ENCODE measurements around the gene GPATCH1.
"Not testable (repeated sequence)": the region's sequence is repeated elsewhere in the genome, so short reads cannot be mapped to it uniquely, and the experiment has no call there.

GPATCH1 gene

GRCh38 chr19:33139165-33139564, 58.2 kb downstream of the GPATCH1 start:
- TF ChIP-seq CTCF (IDR thresholded peaks at IDR 0.05; ENCODE audit: borderline replicate concordance, control extremely low read depth, extremely low read depth, insufficient read depth, missing control alignments) = no peak
- no peak for DNase-seq (ENCODE audit: low spot score)
- in situ Hi-C loops (cut with MboI; ENCODE audit: low sequenced_read_pairs, unreplicated experiment) = no loop called here

- in situ Hi-C loops (cut with MboI; ENCODE audit: low sequenced_read_pairs, unreplicated experiment) = no loop called here
- peak; percentile 88 for DNase-seq (ENCODE audit: low spot score)
- peak; percentile 95 for TF ChIP-seq CTCF (IDR thresholded peaks at IDR 0.05; ENCODE audit: borderline replicate concordance, control extremely low read depth, extremely low read depth, insufficient read depth, missing control alignments)
These were observed 63.0 kb downstream of the GPATCH1 start for GRCh38 chr19:33143897-33144405.

GRCh38 chr19:33146209-33146608, 65.2 kb downstream of the GPATCH1 start:
- in situ Hi-C loops (cut with MboI; ENCODE audit: low sequenced_read_pairs, unreplicated experiment) = loop anchor here (5.0 kb wide), 1 partner anchor 36 kb away; no protein-coding TSS in a partner anchor

GRCh38 chr19:33147538-33147937, 66.6 kb downstream of the GPATCH1 start:
- in situ Hi-C loops (cut with MboI; ENCODE audit: low sequenced_read_pairs, unreplicated experiment) = loop anchor here (5.0 kb wide), 1 partner anchor 35 kb away; no protein-coding TSS in a partner anchor
- no peak for DNase-seq (ENCODE audit: low spot score)

More at GRCh38 chr19:33146209-33146608, 65.2 kb downstream of the GPATCH1 start:
- DNase-seq (ENCODE audit: low spot score) = no peak
- no peak for TF ChIP-seq CTCF (IDR thresholded peaks at IDR 0.05; ENCODE audit: borderline replicate concordance, control extremely low read depth, extremely low read depth, insufficient read depth, missing control alignments)

GRCh38 chr19:33150852-33151518, 70.0 kb downstream of the GPATCH1 start:
- in situ Hi-C loops (cut with MboI; ENCODE audit: low sequenced_read_pairs, unreplicated experiment) = no loop called here
- no peak for DNase-seq (ENCODE audit: low spot score)
- TF ChIP-seq CTCF (IDR thresholded peaks at IDR 0.05; ENCODE audit: borderline replicate concordance, control extremely low read depth, extremely low read depth, insufficient read depth, missing control alignments) = no peak

More at GRCh38 chr19:33147538-33147937, 66.6 kb downstream of the GPATCH1 start:
- TF ChIP-seq CTCF (IDR thresholded peaks at IDR 0.05; ENCODE audit: borderline replicate concordance, control extremely low read depth, extremely low read depth, insufficient read depth, missing control alignments) = no peak

- in situ Hi-C loops (cut with MboI; ENCODE audit: low sequenced_read_pairs, unreplicated experiment) = no loop called here
These were observed 71.2 kb downstream of the GPATCH1 start for GRCh38 chr19:33152176-33152575.

GRCh38 chr19:33152625-33153024, 71.6 kb downstream of the GPATCH1 start:
- in situ Hi-C loops (cut with MboI; ENCODE audit: low sequenced_read_pairs, unreplicated experiment); DNase-seq (ENCODE audit: low spot score): not testable (repeated sequence)

More at GRCh38 chr19:33152176-33152575, 71.2 kb downstream of the GPATCH1 start:
- TF ChIP-seq CTCF (IDR thresholded peaks at IDR 0.05; ENCODE audit: borderline replicate concordance, control extremely low read depth, extremely low read depth, insufficient read depth, missing control alignments) = no peak
- DNase-seq (ENCODE audit: low spot score) = no peak

- DNase-seq (ENCODE audit: low spot score); in situ Hi-C loops (cut with MboI; ENCODE audit: low sequenced_read_pairs, unreplicated experiment): not testable (repeated sequence)
These were observed 73.3 kb downstream of the GPATCH1 start for GRCh38 chr19:33154313-33154712.

All from GM13976 (cell line).